ENCODE measurements around the gene TECR. TPM values are rescaled to one million over a fixed set of nuclear protein-coding genes. Genes with fewer than 3 reads are reported as not detected.
A peak's percentile ranks its signal among the peaks of the same experiment; 100 is the strongest.

TECR gene
- total RNA-seq, result 100 to 1,000 TPM; 116 to 118 TPM

GRCh38 chr19:14529254-14530004 is at the start of gene TECR:
TECR (plus strand) TSS chr19:14529594; CDS start chr19:14529697, 103 bp downstream.
- Mint-ChIP-seq H3K36me3 (peaks cover 0 to 5% of the 10 kb centered on the region in 2 donors), H3K9me3 (no peaks in the 10 kb centered on the region), H3K27ac (peak within 1 kb of the TSS; percentile 94 to 96)
- ATAC-seq (peak; percentile 96), DNase-seq (ENCODE audit: low spot score in 2 of 2) (peak; percentile 100)

- DNase-seq (ENCODE audit: low spot score in 2 of 2) (peak; percentile 74 to 96), ATAC-seq (peak; percentile 35 to 65)
- Mint-ChIP-seq H3K36me3 (no peaks in the 10 kb centered on the region), H3K9me3 (no peaks in the 10 kb centered on the region), H3K27ac (no peak overlapping the region)
These were observed 49.3 kb upstream of the TECR start for GRCh38 chr19:14479975-14480699.

GRCh38 chr19:14480700-14481079 is 48.7 kb upstream of the TECR start:
- no peak for ATAC-seq
- no peaks in the 10 kb centered on the region for H3K36me3 Mint-ChIP-seq
- no peak overlapping the region for H3K27ac Mint-ChIP-seq
- DNase-seq (ENCODE audit: low spot score in 2 of 2), result no peak
- H3K9me3 Mint-ChIP-seq, result no peaks in the 10 kb centered on the region

- H3K36me3 Mint-ChIP-seq, result no peaks in the 10 kb centered on the region
- no peaks in the 10 kb centered on the region for H3K9me3 Mint-ChIP-seq
- H3K27ac Mint-ChIP-seq, result no peak overlapping the region
- DNase-seq (ENCODE audit: low spot score in 2 of 2) (no peak), ATAC-seq (no peak)
These were observed 47.0 kb upstream of the TECR start for GRCh38 chr19:14482172-14482941.

GRCh38 chr19:14487370-14488125 is 41.8 kb upstream of the TECR start:
- no peak for ATAC-seq
- Mint-ChIP-seq H3K36me3 (no peaks in the 10 kb centered on the region), H3K27ac (peak overlapping the region; percentile 33 to 59), H3K9me3 (no peaks in the 10 kb centered on the region)
- no peak for DNase-seq (ENCODE audit: low spot score in 2 of 2)

GRCh38 chr19:14492756-14493337 is 36.5 kb upstream of the TECR start:
- Mint-ChIP-seq H3K27ac (peak overlapping the region in 1 of 2 donors; percentile 7), H3K36me3 (no peaks in the 10 kb centered on the region), H3K9me3 (no peaks in the 10 kb centered on the region)
- no peak for DNase-seq (ENCODE audit: low spot score in 2 of 2)
- ATAC-seq, result no peak

GRCh38 chr19:14494411-14494810 is 35.0 kb upstream of the TECR start:
- Mint-ChIP-seq H3K36me3 (no peaks in the 10 kb centered on the region), H3K9me3 (no peaks in the 10 kb centered on the region), H3K27ac (peak overlapping the region in 1 of 2 donors; percentile 2)
- DNase-seq (ENCODE audit: low spot score in 2 of 2), result no peak
- ATAC-seq, result no peak

- H3K36me3 Mint-ChIP-seq, result no peaks in the 10 kb centered on the region
- no peaks in the 10 kb centered on the region for H3K9me3 Mint-ChIP-seq
- DNase-seq (ENCODE audit: low spot score in 2 of 2) (no peak), ATAC-seq (no peak)
- peak overlapping the region in 1 of 2 donors; percentile 65 for H3K27ac Mint-ChIP-seq
These were observed 34.3 kb upstream of the TECR start for GRCh38 chr19:14494910-14495671.

- no peaks in the 10 kb centered on the region for H3K36me3 Mint-ChIP-seq
- DNase-seq (ENCODE audit: low spot score in 2 of 2) (no peak), ATAC-seq (no peak)
- peak overlapping the region in 1 of 2 donors; percentile 80 for H3K27ac Mint-ChIP-seq
- H3K9me3 Mint-ChIP-seq, result no peaks in the 10 kb centered on the region
These were observed 33.7 kb upstream of the TECR start for GRCh38 chr19:14495672-14496028.

GRCh38 chr19:14496029-14496833 is 33.2 kb upstream of the TECR start, which contains the start of gene GIPC1:
GIPC1 (minus strand) TSS chr19:14496127; CDS start chr19:14482976, 13,151 bp downstream.
- peak; percentile 94 to 95 for ATAC-seq
- Mint-ChIP-seq H3K36me3 (no peaks in the 10 kb centered on the region), H3K9me3 (no peaks in the 10 kb centered on the region), H3K27ac (peak within 1 kb of the TSS; percentile 65 to 80)
- DNase-seq (ENCODE audit: low spot score in 2 of 2), result peak; percentile 91 to 92

- no peaks in the 10 kb centered on the region for H3K9me3 Mint-ChIP-seq
- H3K27ac Mint-ChIP-seq, result peak overlapping the region; percentile 60 to 80
- no peaks in the 10 kb centered on the region for H3K36me3 Mint-ChIP-seq
- DNase-seq (ENCODE audit: low spot score in 2 of 2), result no peak
- no peak for ATAC-seq
These were observed 32.6 kb upstream of the TECR start for GRCh38 chr19:14496834-14497227.

GRCh38 chr19:14497228-14497921 is 32.0 kb upstream of the TECR start:
- Mint-ChIP-seq H3K36me3 (no peaks in the 10 kb centered on the region), H3K27ac (no peak overlapping the region), H3K9me3 (no peaks in the 10 kb centered on the region)
- DNase-seq (ENCODE audit: low spot score in 2 of 2) (no peak), ATAC-seq (no peak)

GRCh38 chr19:14502334-14503092 is 26.9 kb upstream of the TECR start:
- ATAC-seq (no peak), DNase-seq (ENCODE audit: low spot score in 2 of 2) (no peak)
- Mint-ChIP-seq H3K9me3 (no peaks in the 10 kb centered on the region), H3K27ac (no peak overlapping the region), H3K36me3 (no peaks in the 10 kb centered on the region)

GRCh38 chr19:14503285-14503684 is 26.1 kb upstream of the TECR start:
- H3K27ac Mint-ChIP-seq, result peak overlapping the region in 1 of 2 donors; percentile 61
- H3K9me3 Mint-ChIP-seq, result no peaks in the 10 kb centered on the region
- H3K36me3 Mint-ChIP-seq, result no peaks in the 10 kb centered on the region
- ATAC-seq (no peak), DNase-seq (ENCODE audit: low spot score in 2 of 2) (no peak)

Measured in activated naive CD4-positive, alpha-beta T cell treated with anti-CD3 and anti-CD28 coated beads, Interleukin-2, amount 50 U/mL, for 72 hours (primary cell).